GM13977 (cell line): ENCODE results near the gene MRPL17.

Source experiments
- DNase-seq: peaks from one replicate; pipeline ENCODE4 v3.0.0; 2012; ENCODE audit warnings: low spot score
- CTCF ChIP-seq: IDR thresholded peaks from 2 replicates; pipeline ENCODE4 v1.5.1; 2012; ENCODE audit warnings: mild to moderate bottlenecking, control low read depth; ENCODE audit not compliant: insufficient read depth; ENCODE audit errors: extremely low read depth, missing control alignments
- in situ Hi-C: fragments of 300-500 bp; cut with MboI; formaldehyde crosslinking; loops from one replicate; pipeline ENCODE4 v1.12.0; 2022; ENCODE audit warnings: low sequenced_read_pairs, low pct_unique_long_range_greater_than_20kb, mixed read lengths, inconsistent platforms; ENCODE audit not compliant: unreplicated experiment

The MRPL17 gene

GRCh38 chr11:6682936-6683861 is at the start of gene MRPL17:
TSS of gene MRPL17 (minus strand) at chr11:6683340. CDS start at chr11:6683296, 44 bp downstream.
- TF ChIP-seq CTCF, result peak; percentile 80
- DNase-seq, result peak; percentile 92
- in situ Hi-C loops, result no loop called here

DNA sequence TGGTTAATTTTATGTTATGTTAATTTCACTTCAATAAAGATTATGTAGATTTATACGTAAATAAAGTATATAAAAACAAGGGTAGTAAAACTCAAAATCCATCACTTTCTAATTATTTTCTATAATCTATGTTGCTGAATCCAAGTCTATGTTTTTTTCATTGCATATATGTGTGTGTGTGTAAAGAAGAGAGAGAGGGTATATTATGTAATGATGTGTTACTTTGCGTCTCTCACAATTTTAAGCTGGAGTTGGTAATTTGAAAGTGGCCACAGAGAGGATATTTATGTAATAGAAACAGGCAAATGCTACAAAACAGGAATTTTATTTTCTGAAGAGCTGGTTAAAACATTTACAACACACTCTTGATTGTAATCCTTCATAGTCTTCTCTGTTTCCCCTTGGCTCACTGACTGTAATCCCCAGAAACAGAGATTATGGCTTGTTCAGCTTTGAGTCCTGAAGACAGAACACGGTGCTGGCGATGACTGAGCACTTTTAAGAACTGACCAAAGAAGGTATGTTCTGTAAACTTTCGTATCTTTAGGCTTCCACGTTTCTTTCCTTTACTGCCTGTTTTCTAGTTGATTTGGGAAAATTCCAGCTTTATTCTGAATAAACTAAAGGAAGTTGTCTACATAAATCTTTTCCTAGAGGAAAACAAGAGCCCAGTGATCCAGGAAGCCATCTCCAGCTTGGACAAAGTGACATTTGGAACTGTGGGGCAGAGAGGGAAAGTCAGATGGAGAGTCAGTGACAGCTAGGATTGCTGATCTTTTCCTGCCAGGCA is 45.0 kb upstream of the MRPL17 start:
- DNase-seq, result no peak
- TF ChIP-seq CTCF, result no peak
- in situ Hi-C loops, result no loop called here

- no peak for TF ChIP-seq CTCF
- in situ Hi-C loops, result no loop called here
- DNase-seq, result no peak
Measured at GRCh38 chr11:6725386-6725896, 42.3 kb upstream of the MRPL17 start.

DNA sequence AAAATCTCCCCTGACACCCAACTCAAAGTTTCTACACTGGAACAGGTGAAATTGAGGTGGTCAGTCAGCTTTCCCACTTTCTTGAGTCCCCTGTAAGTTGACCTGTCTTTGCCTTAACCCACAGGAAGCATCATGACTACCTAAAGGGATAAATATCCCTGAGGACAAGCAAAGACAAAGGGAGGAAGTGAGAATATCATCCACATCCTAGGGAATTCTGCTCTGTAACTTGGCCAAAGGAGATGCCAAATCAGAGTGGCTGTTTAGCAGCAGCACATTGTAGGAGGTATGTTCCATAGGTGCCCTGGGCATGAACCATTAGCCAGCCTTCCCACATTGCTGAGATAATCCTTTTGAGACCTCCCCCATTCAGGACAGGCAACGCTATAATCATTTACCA is 40.9 kb upstream of the MRPL17 start:
- in situ Hi-C loops, result no loop called here
- TF ChIP-seq CTCF, result no peak
- no peak for DNase-seq

GRCh38 chr11:6721343-6721742 is 38.2 kb upstream of the MRPL17 start:
- DNase-seq, result no peak
- in situ Hi-C loops, result no loop called here
- no peak for TF ChIP-seq CTCF

DNA sequence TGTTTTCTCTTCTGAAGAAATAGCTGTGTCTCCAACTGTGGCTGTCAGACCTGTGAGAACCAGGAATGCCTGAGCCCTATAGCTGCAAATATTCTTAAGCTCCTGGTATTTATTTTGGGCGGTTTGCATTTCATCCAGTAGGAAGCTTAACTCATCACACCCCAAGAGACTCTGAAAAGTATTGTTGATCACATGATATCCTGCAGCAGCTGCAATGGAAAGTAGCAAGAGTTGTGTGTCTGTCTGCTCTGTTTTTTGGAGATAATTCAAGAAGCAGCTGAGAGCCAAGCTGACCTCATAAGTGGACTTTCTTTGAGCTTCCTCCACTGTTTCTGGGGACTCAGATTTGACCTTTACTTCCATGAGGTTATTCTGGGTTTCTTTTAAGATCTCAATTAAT is 36.4 kb upstream of the MRPL17 start:
- no peak for DNase-seq
- no peak for TF ChIP-seq CTCF
- in situ Hi-C loops, result no loop called here
